GM12892 (cell line): ENCODE measurements around the gene RACGAP1.

Experiments
- POLR2A ChIP-seq: IDR thresholded peaks from 2 replicates; pipeline ENCODE4 v1.6.1; 2011; ENCODE audit warnings: low read depth, low read length, control low read depth
- POLR2AphosphoS5 ChIP-seq: IDR thresholded peaks from 2 replicates; pipeline ENCODE4 v1.6.1; 2011; ENCODE audit warnings: low read depth, low read length, control low read depth
- TAF1 ChIP-seq: IDR thresholded peaks from 2 replicates; pipeline ENCODE4 v1.6.1; 2011; ENCODE audit warnings: low read depth, mild to moderate bottlenecking, control low read depth, low read length, borderline replicate concordance

DNA sequence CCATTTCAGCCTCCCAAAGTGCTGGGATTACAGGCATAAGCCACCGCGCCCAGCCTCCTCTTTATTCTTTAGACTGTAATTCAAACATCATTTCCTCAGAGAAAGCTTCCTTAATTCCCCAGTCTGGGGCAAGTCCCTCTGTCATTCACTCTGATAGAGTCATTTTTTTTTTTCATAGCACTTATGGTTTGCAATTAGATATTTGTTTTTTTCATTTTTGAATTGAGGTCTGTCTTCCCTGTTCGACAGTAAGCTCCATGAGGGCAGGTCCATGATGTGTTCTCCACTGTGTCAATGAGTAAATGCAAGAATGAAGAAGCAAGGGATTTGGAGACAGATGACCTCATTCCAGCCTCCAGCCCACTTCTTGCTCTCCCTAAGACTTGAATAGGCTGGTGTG lies 44.2 kb upstream of the RACGAP1 start:
- no peak for TF ChIP-seq POLR2A
- no peak for TF ChIP-seq POLR2AphosphoS5
- no peak for TF ChIP-seq TAF1
